Measurements from ENCODE around the gene MYOCD.
A peak's percentile ranks its signal among the peaks of the same experiment; 100 is the strongest.

The MYOCD gene

DNA sequence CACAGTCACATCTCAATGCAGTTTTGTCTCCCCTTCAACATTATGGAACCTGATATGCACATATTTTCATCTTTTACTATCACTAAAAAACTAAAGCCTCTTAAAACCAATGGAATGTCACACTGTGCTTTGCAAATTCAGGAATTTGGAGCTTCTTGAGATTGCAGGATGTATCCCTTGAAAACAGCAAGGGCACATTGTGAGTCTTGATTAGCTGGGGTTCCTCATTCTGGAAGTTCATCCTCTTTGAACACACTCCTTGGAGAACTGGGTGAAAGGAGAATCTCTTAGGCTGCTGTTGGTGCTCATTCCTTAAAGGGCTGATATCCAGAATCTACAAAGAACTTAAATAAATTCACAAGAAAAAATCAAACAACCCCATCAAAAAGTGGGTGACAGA is 21.1 kb upstream of the MYOCD start:
- DNase-seq, result no peak

DNA sequence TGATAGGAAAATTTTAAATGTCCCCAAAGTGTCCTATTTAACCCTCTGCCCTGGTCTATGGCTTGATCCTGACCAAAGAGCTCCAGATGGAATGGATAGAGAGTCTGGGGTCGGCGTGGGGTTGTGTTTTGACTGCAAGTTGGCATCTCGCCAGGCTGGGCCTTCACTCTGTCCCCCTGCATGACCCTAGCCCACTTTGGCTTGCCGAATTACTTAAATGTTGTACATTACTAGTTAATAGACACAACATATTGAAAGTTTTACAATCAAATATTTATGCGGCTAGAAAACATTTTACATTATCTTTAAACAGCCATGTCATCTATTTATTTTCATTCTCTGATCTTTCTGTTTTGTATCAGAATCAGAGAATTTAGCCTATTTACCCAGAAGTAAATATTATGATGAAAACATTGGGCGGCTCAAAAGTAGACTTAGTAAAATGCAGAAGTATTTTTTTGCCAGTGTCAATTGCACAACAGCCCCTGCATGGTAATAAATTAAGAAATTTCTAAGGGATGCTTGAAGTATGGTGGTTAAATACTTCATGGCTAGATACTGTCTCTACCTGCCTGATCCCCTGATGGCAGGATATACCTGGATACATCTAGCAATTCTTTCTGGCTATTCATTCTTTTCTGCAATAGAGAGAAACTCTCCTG is 18.8 kb upstream of the MYOCD start:
- DNase-seq, result no peak

- no peak for DNase-seq
Measured at GRCh38 chr17:12648498-12648897, 17.2 kb upstream of the MYOCD start.

DNA sequence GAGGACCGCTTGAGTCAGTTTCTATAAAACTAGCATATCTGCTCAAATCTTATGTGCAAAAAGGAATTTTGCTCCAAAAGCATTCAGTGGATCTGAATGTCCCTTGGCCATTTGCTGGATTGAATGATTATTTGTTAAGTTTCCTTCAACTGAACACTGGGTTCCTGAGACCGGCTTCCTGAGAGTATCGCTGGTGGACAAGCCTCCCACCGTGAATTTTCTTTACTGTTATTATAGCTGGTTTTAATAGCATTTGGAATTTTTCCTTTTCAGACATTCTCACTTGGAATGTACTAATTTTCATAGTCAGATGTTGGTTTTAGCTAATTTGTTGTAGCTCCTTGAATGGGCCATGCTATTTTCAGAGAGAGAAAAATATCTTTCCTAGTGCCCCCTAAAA is 9.8 kb upstream of the MYOCD start:
- DNase-seq, result no peak

DNA sequence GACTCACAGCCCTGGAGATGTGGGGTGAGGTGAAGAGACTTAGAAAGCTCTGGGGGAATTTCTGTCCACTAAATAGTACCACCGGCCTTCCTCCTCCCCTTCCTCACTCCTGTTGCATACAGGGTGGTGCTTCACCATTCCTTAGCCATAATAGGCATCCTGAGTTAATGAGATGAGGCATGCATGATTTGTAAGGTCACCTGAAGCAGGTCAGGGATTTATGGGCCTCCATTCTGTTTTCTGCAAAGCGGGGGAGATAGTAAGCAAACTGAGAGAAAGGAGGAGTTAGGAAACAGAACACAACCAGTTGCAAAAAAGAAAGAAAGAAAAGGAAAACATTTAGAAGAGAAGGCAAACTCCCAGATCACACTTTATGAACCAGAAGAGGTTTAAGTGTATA is 9.3 kb upstream of the MYOCD start:
- DNase-seq, result no peak

- no peak for DNase-seq
Measured at GRCh38 chr17:12659500-12659899, 6.2 kb upstream of the MYOCD start.

- DNase-seq, result no peak
Measured at GRCh38 chr17:12664252-12664651, 1.4 kb upstream of the MYOCD start.

GRCh38 chr17:12664894-12665262 is 812 bp upstream of the MYOCD start:
- DNase-seq, result no peak

DNA sequence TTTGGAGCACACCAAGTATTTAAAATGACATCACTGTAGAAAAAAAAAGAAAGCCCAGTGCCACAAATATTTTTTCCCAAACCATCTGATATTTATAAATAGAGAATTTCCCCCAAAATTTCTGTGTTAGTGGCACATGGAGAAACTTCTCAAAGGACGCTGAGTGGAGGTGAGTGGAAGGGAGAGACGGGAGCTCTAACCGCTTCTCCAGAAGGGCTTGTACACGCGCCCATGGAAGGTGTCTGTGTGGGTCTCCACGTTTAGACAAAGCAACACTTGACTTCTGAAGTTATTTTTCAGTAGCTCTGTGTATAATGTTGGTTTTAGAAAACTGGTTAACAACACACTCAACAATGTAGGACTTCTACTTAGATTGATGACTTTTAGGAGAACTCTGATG is 1.0 kb downstream of the MYOCD start:
- DNase-seq, result no peak

- DNase-seq, result peak; percentile 7 to 37
Measured at GRCh38 chr17:12667299-12667958, 1.7 kb downstream of the MYOCD start.

DNA sequence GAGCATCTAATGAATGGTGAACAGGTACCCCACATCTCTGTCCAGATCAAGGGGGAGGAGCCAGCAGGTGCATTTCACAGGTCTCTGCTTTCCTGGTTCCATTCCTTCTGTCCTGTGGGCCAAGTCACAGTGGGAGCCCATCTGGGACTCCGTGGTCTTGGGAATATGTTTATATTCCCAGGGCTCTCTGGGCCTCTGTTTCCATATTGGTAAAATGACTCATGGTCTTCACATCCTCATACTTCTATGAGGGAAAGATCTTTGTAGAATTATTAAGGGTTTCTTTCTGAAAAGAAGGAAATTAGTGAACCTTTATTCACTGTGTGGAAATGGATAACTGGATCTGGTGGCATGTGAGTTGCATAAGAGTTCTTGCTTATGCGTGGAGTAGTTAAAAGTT is 6.2 kb downstream of the MYOCD start:
- no peak for DNase-seq

DNA sequence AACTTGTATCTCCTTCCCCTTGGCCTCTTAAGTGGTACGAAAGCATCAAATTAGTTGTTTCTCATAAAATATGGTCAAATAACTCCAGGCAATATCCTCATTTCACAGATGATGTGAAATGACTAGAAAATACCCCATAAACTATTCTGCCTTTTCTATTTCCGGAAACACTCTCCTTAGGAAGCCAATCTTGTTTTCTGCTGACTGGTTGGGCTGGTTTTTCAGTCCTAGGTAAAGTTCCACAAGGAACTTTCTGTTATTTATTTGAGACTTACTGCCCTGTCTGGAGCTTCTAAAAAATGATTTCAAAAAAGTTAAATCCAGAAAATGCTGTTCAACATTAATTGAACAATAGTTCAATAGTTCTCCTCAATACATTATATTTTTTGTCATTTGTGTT is 7.3 kb downstream of the MYOCD start:
- no peak for DNase-seq

- no peak for DNase-seq
Measured at GRCh38 chr17:12673788-12674187, 8.1 kb downstream of the MYOCD start.

- peak in 1 of 2 experiments; percentile 8 for DNase-seq
Measured at GRCh38 chr17:12680407-12680897, 14.8 kb downstream of the MYOCD start.

- no peak for DNase-seq
Measured at GRCh38 chr17:12680993-12681392, 15.3 kb downstream of the MYOCD start.

GRCh38 chr17:12683299-12683698 is 17.6 kb downstream of the MYOCD start:
- no peak for DNase-seq

DNA sequence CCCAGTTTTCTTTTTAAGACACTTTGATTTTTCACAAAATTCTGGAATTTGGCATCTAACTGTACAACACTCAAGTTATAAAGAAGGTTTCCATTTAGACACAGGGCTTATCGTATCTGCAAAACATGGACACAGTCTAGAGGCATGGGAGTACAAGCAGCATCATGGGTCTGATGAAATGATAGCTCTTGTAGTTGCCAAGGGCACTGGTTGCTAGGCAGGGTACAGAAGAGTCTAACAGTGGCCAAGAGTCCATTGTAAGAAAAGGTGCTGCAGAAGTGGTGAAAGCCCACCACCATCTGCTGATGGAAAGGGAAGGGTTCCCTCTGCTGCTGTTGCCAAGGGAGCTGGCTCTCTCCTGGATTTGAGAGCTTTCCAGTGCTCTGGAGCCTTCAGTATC is 20.8 kb downstream of the MYOCD start:
- no peak for DNase-seq

- DNase-seq, result no peak
Measured at GRCh38 chr17:12688382-12688781, 22.7 kb downstream of the MYOCD start.

GRCh38 chr17:12691173-12691572 is 25.5 kb downstream of the MYOCD start:
- no peak for DNase-seq

GRCh38 chr17:12693640-12694039 is 27.9 kb downstream of the MYOCD start:
- DNase-seq, result no peak

DNA sequence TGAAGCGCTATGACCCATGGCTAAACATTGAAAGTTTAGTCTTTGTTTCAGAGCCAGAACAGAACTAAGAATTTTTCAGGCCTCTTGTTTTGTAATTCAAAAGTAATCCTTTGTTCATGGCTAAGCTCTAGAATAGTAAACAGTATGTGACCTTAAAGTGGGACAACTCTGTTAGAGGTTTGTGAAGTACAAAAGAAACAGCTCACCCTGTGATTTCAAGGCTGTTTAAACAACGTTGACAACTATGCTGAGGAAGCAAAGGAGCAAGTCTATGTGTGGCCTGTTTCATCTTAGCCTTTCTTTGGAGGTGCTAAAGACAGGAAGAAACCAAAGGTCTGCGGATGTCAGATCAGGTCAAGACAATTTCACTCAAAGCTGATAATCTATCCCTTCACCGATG is 40.4 kb downstream of the MYOCD start:
- DNase-seq, result no peak

DNA sequence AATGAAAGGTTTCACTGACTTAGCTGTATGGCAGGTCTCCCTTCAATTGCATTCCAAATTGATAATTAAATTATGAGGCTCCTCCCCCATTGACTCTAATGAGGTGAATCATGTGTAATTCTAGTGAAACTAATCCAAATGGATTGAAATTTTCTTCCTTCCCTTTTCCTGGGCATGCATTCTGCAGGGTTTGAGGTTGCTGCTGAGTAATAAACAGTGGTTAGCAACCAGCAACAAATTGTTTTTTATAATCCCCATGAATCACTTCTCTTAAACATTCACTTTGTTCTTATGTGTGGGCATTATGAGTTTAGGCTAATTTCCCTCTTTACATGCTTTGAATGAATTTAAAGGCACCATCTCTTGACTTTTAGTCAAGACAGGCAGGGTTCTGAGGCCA is 43.4 kb downstream of the MYOCD start:
- no peak for DNase-seq

DNA sequence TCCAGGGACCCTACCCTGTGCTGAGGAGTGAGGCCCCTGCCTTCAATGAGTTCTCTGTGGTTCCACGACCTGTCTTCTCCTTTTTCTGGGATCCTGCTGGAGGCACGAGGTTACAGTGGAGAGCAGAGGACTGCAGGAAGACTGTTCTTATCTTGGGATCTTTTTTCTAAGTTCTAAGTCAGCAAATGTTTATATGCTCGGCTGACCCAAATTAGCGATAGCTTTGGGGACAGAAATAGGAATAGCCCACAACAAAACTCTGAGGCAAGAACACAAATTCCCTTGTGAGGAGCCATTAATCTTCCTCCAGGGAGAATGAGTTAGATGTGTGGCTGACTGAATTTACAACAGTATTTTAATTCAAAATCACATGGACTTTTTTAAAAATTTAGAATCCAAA is 46.7 kb downstream of the MYOCD start:
- DNase-seq, result no peak

GRCh38 chr17:12712941-12713340 is 47.3 kb downstream of the MYOCD start:
- no peak for DNase-seq

GRCh38 chr17:12719948-12720347 is 54.3 kb downstream of the MYOCD start:
- DNase-seq, result no peak
